Endometrium (tissue), 2 donors: ENCODE results near the gene METTL2B.
A peak's percentile ranks its signal among the peaks of the same experiment; 100 is the strongest.
"Not testable (repeated sequence)": the region's sequence is repeated elsewhere in the genome, so short reads cannot be mapped to it uniquely, and the experiment has no call there.

ENCODE experiments used
- FAIRE-seq: peaks from 2 replicates; lab custom pipeline; 2012; peaks lifted over from hg19 to GRCh38; lab: Jason Lieb, UNC
- donor health status: control.
- donor health status: control.

The METTL2B gene

DNA sequence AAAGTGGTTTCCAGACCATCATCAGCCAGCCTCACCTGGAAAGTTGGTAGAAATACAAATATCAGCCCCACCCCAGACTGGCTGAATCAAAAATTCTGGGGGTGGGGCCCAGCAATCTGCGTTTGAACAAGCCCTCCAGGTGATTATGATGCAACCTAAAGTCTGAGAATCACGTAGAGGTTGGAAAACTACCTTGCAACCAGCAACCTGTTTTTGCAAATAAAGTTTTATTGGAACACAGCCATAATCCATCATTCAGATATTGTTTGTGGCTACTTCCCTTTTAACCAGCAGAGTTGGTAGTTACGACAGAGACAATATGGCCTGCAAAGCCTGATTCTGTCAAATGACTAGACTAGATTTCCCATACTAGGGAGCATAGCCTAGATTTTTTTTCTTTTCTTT lies 49.5 kb downstream of the METTL2B start:
- not testable (repeated sequence) for FAIRE-seq

DNA sequence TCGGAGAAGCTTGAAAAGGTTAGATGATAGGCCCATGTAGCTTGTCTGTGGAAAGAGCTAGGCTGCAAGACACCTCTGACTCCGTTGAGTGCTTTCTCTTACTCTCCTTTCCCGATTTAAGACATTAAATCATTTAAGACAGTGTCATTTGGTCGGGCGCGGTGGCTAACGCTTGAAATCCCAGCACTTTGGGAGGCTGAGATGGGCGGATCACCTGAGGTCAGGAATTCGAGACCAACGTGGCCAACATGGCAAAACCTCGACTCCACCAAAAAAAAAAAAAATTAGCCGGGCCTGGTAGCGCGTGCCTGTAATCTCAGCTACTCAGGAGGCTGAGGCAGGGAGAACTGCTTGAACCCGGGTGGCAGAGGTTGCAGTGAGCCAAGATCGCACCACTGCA lies 52.6 kb downstream of the METTL2B start:
- FAIRE-seq = not testable (repeated sequence)

- FAIRE-seq = not testable (repeated sequence)
Measured at GRCh38 chr7:128530121-128530854, 53.7 kb downstream of the METTL2B start.

- FAIRE-seq = no peak
Measured at GRCh38 chr7:128530855-128531104, 54.2 kb downstream of the METTL2B start.

DNA sequence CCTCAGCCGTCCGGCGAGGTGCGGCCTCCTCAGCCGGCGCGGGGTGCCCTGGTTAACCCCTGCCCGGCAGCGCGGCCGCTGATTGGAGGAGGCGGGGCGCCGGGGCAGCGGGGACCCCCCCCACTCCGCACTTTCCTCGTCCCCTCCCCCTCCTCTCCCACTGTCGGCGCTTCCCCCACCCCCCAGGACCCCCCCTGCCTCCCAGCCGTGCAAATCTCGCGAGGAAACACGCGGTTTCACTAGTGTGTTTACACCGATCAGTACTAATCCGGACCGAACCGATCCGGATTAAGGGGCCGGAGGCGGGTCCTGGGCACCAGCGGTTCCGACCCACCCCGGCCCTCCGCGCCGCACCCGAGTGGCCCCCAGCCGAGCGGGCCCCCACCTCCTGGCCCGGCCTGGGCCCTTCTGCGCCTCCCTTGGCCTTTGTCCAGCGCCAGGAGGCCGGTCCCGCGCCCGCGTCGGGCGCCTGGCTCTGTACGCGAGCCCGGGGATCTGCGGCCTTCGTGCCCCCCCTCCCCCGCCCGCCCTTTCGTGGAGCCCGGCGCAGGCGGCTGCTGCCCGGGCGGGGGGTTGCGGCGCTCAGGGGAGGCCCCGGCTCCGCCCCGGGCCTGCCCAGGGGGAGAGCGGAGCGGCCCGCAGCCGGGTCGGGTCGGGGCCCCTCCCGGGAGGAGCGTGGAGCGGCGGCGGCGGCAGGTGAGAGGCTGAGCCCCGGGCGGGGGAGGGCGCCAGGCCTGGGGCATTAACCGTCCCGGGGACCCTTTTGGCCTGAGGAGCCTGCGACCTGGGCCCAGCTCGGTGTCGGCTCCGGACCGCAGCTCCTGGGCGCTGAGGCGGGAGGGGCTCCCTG lies 54.8 kb downstream of the METTL2B start:
- FAIRE-seq = not testable (repeated sequence)

DNA sequence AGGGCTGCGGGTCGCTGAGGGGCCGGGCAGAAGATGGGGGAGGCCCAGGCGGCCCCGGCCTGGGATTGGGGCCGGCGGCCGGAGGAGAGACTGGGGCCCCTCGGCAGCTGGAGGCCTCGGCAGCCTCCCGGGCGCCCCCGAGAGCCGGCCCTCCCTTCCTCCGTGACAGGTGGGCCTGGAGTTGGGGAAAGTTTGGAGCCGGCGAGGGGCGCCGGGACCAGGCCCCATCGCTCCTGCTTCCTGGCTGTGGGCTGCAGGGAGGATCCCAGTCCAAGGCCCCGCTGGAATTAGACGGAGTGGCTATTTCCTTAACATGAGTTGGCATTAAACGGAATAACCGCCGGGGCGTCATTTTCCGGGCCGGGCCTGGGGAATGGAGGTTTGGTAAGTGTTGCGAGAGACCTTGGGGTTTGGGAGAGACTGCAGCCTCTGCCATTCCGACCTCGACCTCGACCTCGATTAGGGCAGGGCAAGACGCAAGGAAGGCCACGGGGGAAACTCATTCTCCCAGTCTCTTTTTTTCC lies 55.5 kb downstream of the METTL2B start:
- not testable (repeated sequence) for FAIRE-seq

DNA sequence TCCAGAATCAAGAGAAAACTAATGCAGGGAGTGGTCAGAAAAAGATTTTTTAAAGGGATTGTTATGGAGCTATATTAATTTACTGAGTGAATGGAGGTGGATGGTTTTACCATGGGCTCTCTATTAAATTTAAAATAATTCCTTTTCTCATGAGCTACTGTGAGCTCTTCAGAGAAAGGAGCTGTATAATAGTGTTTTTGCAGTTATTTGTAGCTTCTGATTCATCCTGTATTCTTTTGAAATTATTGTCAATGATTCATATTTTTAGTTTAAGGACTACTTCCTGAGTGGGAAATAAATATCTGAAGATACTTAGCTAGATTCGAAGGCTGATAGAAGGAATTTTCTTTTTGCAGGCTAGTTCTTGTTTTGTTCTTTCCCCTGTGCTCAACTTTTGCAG lies 56.4 kb downstream of the METTL2B start:
- not testable (repeated sequence) for FAIRE-seq

GRCh38 chr7:128537410-128537809 lies 60.9 kb downstream of the METTL2B start:
- FAIRE-seq = peak; percentile 31

DNA sequence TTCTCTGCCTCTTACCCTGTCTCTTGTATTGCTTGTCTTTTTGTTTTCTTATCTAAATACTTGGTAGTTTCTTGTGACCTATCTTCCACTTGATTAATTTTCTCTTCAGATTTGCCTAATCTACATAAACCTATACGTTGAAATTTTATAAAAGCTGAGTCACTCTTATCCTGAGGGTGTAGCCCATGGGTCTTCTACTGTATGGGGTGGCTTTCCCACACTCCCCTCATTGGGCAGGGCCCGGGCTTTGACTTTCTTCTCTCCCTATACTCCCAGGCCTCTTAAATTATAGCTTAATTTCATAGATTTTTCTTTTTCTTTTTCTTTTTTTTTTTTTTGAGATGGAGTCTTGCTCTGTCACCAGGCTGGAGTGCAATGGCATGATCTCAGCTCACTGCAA lies 66.0 kb downstream of the METTL2B start:
- not testable (repeated sequence) for FAIRE-seq

DNA sequence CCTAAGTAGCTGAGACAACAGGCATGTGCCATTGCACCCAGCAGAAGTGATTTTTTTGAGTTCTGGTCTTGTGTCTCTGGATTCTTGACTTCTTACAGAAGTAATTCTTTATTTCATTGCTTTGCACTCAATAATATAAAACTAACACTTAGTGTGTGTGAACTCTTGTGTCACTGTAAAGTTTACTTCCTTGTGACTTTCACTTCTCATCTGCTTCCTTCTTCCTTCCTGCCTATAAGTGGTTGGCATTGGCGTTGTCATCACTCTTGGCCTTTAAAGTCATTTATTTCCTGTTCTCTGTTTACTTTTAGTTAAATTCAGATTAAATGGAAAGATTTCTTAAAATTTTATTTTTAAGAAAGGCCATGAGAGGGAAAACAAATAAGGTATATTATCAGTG lies 66.8 kb downstream of the METTL2B start:
- not testable (repeated sequence) for FAIRE-seq

DNA sequence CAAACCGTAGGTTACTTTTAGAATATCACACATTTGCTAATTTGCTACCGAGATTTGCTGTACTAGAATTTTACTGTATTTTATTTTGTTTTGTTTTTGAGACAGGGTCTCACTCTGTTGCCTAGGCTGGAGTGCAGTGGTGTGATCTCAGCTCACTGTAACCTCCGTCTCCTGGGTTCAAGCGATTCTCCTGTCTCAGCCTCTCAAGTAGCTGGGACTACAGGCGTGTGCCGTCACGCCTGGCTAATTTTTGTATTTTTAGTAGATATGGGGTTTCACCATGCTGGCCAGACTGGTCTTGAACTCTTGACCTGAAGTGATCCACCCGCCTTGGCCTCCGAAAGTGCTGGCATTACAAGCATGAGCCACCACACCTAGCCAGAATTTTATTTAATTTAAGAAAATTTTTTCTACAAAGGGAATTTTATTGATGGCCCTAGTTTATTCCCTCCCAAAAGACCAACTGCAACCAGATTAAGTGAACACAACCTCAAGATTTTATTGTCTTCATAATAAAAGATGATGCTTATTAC lies 69.8 kb downstream of the METTL2B start:
- FAIRE-seq = not testable (repeated sequence)

DNA sequence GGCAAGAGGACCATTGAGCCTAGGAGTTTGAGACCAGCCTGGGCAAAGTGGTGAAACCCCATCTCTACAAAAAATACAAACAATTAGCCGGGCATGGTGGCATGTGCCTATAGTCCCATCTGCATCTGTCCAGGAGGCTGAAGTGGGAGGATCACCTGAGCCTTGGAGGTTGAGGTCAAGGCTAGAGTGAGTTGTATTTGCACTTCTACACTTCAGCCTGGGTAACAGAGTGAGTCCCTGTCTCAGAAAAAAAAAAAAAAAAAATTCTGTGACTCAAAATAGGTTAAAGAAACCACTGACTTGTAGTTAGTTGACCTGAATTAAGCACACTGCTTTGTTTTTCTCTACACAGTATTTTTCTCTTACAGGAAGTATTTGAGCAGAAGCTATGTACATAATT lies 74.4 kb downstream of the METTL2B start:
- no peak for FAIRE-seq

- FAIRE-seq = not testable (repeated sequence)
Measured at GRCh38 chr7:128554394-128554793, 77.8 kb downstream of the METTL2B start.
